SK-N-DZ (cell line): ENCODE measurements around the gene KRT31.
"Not testable (repeated sequence)": the region's sequence is repeated elsewhere in the genome, so short reads cannot be mapped to it uniquely, and the experiment has no call there.

Experiments used
- DNase-seq: peaks from one replicate; pipeline ENCODE4 v3.0.0-alpha.2; 2015; ENCODE audit warnings: low spot score

The KRT31 gene

GRCh38 chr17:41417576-41418015 is 20.2 kb upstream of the KRT31 start:
- no peak for DNase-seq

DNA sequence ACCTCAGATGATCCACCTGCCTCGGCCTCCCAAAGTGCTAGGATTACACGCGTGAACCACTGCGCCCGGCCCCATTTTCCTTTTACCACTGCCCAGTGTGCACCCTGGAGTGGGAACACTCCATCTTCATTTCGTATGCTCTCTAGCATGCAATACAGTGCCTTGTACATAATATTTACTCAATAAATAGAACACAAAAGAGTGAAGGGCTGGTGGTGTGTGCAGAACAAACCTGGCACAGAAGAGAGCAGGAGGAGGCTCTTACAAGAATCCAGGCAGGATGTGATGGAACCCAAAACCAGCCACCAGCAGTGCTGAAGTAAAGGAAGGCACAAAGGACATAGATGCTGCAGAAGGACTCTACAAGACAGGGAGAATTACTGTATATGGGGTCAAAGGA is 19.7 kb upstream of the KRT31 start:
- no peak for DNase-seq

DNA sequence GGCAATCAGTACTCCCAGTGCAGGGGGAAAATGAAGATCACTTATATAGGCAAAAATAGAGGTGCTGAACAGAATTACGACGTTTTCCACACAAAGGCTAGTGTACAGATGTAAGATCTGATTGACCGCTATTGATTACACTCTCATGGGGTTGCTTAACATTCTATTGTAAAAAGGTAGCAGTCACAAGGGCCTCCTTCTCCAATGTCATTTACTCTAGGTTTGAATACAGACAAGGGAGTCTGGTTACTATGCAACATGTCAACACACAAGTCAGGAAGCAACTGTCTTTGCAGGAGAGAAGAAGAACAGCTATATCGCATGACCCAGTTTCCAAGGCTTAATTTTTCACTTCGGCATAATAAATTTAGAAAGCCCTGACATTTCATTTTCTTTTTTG is 19.1 kb upstream of the KRT31 start:
- DNase-seq = no peak

DNA sequence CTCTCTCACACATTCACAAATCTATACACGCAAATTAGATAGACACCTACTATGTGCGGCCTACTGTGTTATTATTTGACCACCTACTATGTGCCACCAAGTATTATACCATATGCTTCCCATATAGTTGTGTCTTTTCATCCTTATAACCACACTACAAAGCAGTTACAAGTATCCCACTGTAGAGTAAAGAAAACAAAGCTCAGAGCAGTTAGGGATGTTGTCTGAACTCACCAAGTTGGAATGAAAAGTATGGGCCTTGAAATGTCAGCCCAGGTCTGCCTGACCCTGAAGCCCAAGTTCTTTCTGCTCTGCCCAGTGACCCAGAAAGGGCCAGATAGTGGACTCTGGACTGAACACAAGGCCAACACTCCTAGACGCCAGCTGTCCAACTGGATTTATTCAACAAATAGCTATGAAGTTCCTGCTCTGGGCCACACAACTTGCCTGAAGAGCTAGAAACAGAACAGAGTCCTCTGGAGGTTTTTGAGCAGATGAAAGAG is 18.5 kb upstream of the KRT31 start:
- no peak for DNase-seq

DNA sequence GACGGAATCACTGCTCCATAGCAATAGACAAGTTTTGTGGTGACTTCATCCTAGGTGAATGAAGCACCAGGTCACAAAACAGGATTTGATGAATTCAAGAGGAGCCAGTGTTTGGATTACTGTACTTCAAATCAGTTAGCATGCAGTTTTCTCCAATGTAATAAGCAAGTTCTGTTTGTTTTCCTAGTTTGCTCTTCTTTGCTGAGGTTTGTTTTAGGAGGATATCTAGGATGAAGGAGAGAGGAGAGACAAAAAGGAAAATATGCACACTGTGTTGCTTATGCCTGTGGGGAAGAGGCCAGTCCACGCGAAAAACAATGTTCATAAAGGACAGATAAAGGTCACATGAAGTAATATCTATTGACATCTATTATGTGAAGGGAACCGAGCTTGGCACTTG is 18.0 kb upstream of the KRT31 start:
- no peak for DNase-seq

DNA sequence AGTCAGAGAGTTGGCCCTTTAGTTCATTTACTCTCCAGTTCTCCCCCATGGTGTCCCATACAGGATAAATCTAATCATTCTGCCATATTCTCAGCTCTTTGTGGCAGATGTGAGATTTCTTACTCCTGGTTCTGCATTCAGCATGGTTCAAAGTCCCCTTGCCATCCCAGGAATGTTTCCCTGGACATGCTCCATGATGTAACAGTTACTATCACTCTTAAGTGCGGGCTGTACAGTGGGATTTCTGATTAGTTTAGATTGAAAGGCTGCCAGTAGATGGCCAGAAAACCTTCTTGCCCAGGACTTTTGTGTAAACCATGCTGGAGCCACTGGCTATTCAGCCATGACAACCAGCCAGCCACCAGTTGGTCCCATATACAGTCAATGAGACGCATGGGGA is 16.6 kb upstream of the KRT31 start:
- no peak for DNase-seq

DNA sequence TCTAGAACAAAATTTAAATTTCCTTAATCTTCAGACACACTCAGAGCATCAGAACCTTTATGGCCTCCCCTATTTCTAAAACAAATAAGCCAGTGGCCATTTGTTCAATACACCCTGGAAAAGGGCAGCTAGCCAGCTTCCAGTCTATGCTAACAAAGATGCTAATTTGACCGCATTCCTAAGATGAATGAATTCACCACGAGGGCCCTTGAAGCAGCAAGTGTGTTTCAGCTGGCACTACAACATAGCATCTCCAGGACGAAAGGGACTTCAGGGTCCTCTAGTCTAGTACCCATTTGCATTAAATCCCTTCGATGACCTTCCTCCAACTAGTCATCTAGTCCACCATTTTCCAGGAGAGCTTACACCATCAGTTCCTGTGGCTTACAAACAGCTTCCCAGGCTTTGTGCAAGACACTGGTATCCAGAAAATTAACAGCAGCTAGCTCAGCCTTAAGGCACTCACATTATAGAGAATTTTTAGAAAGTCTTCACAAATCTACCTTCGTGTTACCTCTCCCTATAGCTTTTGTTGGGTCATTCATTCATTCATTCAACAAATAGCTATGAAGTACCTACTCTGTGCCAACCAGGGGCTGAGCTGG is 16.0 kb upstream of the KRT31 start:
- DNase-seq = no peak

DNA sequence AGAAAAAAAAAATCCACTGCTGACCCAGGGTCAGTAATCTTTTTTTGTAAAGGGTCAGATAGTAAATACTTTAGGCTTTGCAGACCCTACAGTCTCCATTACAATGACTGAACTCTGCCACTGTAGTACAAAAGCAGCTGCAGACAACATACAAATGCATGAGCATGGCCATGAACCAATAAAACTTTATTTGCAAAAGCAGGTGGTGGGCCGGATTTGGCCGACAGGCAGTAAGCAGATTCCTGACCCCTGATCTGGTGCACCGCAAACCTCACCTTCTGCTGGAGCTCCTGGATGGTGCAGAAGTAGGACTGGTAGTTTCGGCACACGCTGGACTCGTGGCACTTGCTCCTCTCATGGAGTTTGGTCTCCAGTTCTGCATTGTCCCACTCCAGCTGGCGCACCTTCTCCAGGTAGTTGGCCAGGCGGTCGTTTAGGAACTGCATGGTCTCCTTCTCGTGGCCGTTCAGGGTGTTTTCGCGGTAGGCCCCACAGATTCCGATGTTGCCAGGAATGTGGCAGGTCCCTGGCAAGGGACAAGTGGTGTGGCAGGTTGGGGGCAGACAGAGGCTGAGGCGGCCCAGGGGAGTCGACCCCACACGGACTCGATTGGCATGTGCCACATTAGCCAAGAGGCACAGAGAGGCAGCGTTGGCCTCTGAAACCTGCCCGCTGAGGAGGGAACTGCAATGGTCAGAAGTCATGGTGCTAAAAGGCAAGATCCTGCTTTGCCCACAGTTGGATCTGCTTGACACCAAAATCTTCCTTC is 13.8 kb upstream of the KRT31 start:
- no peak for DNase-seq

GRCh38 chr17:41407226-41407625 is 9.8 kb upstream of the KRT31 start:
- DNase-seq = no peak

- DNase-seq = no peak
These were observed 8.8 kb upstream of the KRT31 start for GRCh38 chr17:41406205-41406604.

- no peak for DNase-seq
These were observed 6.7 kb upstream of the KRT31 start for GRCh38 chr17:41404024-41404671.

DNA sequence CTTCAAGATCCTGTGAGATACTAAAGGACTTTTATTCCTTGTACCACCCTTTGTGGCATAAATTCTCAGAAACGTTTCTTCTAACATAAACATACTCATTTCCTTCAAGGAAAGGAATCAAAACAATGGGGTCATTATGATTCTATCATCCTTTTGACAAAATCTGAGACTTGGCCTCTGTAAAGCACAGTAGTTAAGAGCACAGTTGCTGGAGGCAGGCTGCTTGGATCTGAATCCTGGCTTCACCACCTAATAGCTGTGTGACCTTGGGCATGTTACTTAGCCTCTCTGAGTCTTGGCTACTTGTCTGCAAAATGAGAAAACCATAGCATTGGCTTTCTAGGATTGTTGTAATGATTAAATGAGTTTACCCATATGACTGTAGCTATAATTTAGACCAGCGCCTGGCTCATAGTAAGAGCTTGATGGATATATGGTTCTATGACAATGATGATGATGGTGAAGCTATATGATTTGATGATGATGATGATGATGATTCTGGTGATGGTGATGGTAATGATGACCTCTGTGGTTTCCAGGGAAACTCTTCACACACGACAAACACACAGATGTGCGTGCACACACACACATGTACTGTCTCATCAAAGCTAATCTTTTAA is 6.1 kb upstream of the KRT31 start:
- no peak for DNase-seq

DNA sequence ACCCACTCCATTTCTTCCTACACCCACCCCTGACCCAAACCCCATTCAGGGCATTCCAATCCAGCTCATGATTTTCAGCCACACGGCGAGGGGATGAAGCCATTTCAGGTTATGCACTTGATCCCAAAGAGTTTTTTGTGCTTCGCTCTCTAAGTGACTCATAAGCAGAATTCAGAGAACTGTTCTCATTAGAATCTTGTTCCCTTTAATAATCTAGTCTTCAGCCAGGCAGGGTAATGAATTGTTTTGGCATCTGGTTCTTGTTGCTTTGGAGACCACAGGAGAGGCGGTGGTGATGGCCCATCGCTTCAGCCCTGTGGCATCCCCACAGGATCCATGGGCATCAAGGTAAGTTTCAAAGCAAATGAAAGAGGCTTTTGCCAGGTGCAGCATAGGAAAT is 4.8 kb upstream of the KRT31 start:
- no peak for DNase-seq

- no peak for DNase-seq
These were observed 1.1 kb downstream of the KRT31 start for GRCh38 chr17:41396340-41396739.

DNA sequence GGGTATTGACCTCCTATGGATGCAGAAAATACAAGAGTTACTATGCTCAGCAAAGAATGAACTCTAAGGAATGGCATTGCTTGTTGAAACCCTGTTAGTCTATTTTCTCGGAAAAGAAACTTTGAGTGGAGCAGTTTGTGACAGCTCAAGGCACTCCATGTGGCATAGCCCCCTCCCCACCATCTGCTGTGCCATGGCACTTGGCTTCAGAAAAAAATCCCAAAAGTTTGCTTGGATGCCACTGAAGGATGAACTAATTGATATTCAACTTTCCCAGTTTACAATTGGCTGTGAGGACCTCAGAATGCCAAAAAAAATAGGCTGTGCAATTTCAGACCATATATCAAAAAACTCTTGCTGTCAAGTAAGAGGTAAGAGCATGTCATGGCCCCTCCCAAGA is 1.8 kb downstream of the KRT31 start:
- no peak for DNase-seq

DNA sequence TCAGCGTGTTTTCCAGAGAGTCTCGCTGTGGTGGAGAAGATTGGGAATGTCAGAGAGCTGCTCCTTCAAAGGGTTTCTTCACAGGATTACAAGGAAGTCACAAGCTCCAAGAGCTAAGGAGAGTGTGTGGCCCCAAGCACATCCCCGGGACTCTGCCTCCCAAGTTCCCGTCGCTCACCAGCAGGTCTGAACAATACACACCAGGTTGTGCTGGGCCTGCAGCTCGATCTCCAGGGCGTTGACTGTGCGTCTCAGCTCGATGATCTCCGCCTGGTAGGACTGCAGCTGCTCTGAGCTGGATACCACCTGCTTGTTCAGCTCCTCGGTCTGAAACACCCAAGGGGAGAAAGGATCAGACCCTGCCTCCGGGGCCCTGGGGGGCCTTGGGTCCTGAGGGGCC is 2.4 kb downstream of the KRT31 start:
- DNase-seq = not testable (repeated sequence)

DNA sequence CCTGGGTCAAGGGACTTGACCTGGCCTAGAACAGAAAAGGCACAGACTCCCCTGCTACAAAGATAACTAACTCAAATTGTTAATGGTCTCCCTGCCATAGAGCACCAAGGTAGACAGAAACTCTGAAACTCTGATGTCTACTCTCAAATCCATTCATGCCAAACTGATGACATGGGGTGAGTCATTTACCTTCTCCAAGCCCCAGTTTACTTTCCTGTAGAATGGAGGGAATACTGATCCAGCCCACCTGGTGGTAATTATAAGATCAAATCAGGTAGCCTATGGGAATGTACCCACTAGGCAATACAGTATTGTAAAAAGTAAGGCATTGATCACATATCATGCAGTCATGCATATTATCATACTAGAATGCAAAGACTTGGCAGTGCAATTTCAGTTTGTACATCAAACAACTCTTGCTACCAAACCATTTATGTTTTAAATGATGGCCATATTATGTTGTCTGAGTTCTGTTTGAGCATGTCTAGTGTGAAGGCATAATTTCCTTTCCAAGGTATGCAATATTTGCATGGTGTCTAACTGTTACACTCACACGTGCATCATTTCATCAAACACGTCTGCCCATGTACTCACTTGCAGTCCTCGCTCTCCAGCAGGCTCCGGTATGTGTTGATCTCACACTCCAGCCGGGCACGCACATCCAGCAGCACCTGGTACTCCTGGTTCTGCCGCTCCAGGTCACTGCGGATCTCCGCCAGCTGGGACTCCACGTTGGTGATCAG is 3.0 kb downstream of the KRT31 start:
- no peak for DNase-seq

DNA sequence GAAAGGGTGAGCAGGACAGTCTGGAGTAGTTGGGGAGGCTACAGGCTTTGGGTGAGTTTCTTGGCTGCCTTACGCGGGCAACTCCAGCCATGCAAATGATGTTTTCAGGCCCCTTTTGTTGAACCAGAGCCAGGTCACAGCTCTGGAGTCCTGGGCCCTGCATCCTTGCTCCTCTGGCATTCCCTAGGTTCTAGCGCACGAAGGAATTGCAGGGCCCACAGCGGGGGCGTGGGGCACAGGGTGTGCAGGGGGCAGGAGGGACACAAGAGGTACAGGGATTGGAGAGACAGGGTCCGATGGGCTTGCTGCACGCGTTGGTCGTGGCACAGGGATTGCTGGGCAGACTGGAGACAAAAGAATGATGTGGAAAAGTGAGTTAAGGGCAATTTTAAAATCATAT is 3.6 kb downstream of the KRT31 start:
- no peak for DNase-seq

GRCh38 chr17:41393294-41393693 is 4.1 kb downstream of the KRT31 start:
- DNase-seq = no peak

DNA sequence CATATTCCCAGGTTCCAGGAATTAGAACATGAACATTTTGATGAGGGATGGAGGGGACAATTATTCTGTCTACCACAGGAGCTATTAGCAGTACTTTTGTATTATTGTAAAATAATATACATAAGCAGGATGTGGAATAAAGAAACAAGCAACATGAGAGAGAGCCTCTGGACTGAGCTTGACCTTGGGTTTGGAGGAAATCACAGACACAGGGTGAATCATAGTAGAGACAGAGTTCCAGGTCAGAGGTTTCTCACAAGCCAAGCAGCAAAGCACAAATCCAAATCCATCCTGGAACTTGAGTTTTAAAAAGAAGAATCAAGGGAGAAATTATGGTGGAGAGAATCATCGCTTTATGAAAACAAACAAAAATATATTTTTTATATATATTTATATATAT is 5.1 kb downstream of the KRT31 start:
- no peak for DNase-seq

GRCh38 chr17:41391535-41391934 is 5.9 kb downstream of the KRT31 start:
- no peak for DNase-seq
